ENCODE data around the gene RXFP1.

The RXFP1 gene

DNA sequence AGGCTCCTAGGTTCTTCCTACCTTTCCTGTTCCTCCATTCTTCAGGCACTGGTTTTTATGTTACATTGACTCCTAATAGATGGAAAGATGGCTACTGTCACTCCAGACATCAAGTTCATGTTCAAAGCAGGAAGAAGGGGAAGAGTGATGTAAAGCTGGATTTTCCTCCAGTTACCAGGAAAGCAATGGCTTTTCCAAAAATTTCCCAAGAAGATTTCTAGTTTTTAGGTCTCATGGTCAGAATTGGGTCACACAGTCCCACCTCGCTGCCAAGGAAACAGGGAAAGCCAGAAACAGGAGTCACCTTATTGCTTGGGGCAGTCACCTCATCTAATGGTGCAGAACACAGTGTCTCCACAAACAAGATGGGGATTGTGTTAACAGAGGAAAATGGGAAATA is 21.5 kb downstream of the RXFP1 start:
- DNase-seq, result no peak

DNA sequence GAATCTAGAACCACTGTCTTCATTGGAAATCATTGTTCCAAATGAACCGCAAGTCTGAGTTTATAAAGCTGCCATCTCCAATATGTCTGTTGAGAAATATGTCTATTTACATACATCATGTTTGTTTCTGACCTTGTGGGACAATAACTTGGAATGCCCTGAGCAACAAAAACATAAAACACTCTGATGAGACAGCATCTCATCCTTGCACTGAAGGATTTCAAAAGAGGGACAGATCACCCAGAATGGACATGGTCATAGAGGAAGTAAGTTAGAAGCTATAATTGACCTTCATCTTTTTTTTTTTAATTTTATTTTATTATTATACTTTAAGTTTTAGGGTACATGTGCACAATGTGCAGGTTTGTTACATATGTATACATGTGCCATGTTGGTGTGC is 22.5 kb downstream of the RXFP1 start:
- no peak for DNase-seq

DNA sequence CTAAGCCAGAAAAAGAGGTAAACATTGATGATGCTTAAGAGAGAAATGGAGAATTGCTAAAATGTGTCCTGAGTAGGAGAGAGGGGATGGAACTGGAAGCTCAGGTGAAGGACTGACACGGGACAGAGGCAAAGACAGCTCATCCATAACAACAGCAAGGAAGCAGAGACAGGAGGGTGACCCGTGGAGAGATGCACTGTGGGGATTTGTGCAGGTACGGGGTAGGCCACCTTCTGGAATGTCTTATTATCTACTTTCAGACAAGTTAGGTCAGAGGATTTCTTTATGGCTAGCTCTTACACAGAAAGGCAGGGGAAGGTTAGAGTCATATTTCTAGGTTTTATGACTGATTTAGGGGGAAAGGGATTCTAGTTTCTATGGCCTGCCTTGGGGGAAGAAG is 31.7 kb downstream of the RXFP1 start:
- no peak for DNase-seq

DNA sequence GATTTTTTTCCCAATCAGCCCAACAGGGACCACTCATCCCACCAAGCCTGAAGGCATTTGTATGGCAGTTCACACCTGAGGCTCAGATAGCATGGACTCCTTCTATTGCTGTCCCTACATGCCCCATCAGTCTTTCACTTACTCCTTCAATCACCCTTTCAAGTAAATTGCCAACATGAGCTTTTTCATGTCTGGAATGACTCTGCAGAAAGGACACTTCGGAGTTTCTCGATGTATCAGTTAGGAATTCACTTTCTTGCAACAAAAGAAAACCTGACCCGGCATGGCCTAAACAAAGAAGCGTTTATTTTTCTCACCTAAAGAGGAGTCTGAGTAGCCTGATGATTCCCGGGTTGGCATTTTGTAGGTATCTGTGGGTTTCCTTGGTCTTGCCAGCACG is 38.6 kb downstream of the RXFP1 start:
- no peak for DNase-seq

DNA sequence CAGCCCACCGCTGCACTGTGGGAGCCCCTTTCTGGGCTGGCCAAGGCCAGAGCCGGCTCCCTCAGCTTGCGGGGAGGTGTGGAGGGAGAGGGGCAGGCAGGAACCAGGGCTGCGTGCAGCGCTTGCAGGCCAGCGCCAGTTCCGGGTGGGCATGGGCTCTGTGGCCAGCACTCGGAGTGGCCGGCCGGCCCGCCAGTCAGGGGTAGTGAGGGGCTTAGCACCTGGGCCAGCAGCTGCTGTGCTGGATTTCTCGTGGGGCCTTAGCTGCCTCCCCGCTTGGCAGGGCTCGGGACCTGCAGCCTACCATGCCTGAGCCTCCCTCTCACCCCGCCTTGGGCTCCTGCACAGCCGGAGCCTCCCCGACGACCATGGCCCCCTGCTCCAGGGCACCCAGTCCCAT is 45.2 kb downstream of the RXFP1 start:
- DNase-seq, result no peak

DNA sequence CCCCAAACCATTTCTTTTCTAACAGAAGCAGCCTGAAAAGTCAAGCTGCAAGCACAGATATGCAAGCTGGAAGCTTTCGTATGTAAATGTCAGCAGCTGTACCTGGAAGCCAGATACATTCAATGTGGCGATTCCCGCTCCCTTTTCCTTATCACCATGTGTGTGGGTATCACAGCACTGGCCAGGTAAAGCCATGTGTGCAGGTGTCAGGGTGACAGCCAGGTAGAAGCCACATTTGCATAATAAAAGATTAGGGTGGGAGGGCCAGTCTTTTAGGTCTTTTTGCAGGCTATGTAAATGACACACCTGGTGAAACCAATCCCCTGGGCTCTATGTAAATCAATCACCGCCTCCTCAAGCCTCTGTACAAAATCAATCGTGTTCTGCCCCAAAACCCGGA is 50.1 kb downstream of the RXFP1 start:
- DNase-seq, result no peak

DNA sequence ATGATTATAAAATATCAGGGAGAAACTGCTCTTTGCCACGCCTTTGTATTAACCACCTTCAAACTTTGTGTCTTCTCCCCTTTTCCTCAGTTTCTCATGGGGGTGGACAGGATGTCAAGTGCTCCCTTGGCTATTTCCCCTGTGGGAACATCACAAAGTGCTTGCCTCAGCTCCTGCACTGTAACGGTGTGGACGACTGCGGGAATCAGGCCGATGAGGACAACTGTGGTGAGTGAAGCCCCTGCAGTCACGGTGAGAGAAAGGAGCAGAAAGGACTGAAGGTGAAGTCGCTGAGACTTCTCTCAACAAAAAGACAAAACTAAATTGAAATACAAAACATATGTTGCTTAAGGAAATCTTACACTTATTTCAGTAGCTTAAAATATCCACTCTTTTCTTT is 50.9 kb downstream of the RXFP1 start:
- DNase-seq, result no peak

DNA sequence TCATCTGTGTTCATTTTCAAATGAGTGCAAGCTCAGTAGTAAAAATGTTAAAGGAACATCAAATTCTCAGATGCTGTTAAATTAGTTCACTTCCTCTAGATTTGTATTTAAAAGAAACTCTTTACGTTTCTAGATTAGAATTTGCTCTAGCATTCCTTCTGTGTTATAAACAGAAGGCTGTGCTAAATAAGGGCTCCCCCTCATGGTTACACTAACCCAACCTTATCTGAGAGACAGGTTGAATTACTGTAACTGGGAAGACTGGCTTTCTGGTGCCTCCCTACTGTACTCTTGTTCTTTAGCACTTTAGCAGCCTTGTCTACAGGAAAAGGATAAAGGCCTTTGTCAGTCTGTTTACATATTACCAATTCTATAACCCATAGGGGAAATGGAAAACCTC is 56.8 kb downstream of the RXFP1 start:
- no peak for DNase-seq

DNA sequence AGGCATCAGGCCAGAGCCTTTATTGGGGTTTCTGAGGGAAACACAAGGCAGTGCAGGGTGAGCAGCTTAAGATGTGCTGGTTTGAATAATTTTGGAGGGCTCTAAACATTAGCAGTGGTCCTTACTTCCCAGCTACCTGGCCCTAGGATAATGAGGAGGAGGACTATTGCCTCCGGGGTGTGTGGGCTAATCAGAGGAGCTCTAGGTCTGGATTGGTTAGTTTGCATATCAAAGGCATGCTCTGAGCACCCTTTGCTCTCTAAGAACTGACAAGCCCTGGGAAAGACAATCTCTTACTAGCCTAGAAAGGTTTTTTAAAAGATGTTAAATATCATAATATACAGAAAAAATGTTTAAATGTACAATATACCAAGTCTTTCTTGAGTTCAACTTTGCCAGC is 58.4 kb downstream of the RXFP1 start:
- no peak for DNase-seq

DNA sequence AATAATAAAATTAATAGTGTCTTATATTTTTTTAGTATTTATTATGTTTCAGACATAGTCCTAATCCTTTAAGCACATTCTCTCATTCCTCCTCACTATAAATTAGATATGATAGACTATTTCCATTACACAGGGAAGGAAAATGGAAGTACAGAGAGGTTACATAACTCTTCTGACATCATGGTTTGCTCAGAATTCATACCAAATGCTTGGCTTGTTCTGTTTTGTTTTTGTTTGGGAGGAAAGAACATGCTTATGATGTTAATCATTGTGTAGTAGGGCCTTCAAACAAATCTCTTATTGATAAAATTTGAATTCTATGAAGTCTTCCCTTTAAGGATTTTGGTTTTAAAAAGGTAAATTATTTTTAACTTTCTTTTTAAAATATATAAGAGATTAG is 59.5 kb downstream of the RXFP1 start:
- no peak for DNase-seq

DNA sequence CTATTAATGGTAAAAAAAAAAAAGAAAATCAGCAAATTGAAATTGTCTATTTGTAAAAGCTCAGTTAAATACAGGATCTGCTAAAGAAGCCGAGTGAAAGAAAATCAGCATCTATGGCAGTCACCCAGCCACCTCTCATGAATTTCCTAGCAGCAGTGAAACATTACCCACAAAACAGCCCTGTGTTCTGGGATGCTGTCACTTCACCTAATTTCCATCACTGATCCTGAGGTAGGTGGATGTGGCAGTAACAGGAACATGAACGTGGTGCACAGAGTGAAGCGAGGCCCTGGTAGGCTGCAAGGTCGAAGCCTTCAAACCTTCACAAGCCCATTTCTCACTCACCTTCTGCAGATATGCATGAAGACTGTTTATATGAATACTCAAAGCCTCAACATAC is 65.2 kb downstream of the RXFP1 start:
- no peak for DNase-seq

DNA sequence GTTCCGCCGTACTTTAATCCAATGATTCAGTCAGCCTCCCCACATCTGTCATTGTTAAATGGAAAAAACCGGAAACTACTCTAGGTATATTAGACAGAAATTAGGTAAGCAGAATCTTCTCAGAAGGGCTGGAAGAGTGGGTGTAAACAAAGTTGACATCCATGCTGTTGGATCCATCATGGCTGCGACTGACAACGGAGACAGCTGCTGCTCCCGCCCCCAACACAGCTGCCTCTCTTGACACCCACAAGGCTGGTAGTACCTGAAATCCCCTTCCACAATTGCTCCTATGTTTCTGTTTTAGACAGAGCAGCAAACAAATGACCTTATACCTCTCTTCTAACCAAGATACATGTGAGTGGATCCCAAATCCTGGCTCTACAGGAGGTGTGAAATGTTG is 66.6 kb downstream of the RXFP1 start:
- no peak for DNase-seq

DNA sequence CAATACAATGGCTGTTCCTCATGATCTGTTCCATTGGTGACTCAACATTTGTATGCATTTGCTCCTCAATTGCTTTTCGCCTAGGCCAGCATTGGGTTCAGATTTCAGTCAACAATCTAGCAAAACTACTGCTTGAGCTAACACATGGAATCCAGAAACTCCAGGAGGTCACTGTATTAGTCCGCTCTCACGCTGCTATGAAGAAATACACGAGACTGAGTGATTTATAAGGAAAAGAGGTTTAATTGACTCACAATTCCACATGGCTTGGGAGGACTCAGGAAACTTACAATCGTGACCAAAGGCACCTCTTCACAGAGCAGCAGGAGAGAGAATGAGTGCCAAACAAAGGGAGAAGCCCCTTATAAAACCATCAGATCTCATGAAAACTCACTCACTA is 67.1 kb downstream of the RXFP1 start:
- DNase-seq, result no peak

DNA sequence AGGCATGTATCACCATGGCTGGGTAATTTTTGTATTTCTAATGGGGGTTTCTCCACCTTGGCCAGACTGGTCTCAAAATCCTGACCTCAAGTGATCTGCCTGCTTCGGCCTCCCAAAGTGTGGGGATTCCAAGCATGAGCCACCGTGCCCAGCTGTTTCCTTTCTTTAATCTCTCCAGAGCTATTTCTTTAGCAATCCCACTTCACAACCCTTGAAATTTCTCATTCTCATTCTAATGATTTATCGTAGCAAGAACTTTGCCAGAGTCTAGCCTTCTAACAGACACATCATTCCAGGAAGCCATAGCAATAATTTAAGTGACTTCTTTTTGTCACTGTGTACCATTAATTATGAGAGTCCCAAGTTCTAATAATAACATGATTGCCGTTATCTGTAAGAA is 68.6 kb downstream of the RXFP1 start:
- no peak for DNase-seq

DNA sequence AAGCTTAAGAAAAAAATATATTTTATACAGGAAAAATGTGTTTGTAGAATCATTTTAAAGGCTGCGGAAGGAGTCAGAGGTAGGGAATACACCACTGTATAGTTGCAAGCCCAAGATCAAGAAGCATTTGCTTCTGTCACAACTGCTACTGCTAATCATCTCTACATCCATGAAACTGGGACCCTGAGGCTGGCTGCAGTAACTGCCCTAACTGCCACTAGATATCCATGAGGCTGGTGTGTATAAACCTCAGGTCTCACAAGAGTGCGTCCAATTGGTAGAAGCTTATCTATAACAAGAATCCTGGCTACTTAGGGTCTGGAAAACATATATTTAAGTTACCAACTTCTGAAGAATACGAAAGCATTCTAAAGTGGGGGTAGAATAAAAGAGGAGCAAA is 69.1 kb downstream of the RXFP1 start:
- no peak for DNase-seq

DNA sequence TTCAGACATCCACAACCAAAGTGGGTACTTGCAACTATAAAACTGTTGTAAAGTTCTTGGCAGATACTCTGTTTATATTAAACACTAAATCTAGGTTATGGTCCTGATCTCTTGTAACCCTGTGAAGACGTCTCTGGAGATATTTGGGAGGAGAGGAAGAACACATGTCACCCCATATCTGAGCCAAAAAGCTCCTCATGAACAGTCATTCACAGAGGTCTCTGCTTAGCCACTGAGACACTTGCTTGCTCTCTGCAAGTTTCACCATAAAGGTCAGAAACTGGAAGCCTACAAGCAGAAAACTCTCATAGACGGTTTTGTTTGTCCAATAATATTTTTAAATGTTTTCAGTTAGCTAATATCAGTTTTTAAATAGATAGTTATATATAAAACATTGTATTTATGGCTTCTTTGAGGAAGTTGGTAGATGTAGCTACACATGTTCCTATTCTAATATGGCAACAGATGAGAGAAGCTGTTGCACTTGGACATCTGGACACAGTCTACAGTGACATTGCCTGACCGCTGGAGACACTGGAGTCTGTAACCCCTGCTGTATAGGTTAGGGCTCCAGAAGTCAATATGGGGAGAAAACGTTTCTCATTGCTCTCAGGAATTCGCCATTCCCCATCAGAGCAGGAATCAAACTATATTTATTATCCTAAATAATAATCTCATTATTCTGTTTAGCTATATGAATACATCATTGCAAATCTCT is 76.4 kb downstream of the RXFP1 start:
- DNase-seq, result no peak

DNA sequence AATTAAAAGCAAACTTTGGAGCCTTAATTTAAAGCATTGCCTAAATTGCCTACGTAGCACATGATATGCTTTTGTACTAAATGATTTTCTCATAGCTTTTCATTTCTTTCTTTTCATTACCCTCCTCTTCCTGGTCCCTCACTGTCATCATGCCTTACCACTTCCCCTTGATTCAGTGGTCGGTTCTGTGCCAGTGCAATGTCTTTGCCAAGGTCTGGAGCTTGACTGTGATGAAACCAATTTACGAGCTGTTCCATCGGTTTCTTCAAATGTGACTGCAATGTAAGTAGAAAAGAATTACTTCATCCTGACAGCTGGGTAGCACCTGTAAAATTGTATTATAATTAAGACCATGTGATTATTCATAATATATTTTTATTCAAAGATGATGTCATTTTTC is 77.5 kb downstream of the RXFP1 start:
- DNase-seq, result no peak

DNA sequence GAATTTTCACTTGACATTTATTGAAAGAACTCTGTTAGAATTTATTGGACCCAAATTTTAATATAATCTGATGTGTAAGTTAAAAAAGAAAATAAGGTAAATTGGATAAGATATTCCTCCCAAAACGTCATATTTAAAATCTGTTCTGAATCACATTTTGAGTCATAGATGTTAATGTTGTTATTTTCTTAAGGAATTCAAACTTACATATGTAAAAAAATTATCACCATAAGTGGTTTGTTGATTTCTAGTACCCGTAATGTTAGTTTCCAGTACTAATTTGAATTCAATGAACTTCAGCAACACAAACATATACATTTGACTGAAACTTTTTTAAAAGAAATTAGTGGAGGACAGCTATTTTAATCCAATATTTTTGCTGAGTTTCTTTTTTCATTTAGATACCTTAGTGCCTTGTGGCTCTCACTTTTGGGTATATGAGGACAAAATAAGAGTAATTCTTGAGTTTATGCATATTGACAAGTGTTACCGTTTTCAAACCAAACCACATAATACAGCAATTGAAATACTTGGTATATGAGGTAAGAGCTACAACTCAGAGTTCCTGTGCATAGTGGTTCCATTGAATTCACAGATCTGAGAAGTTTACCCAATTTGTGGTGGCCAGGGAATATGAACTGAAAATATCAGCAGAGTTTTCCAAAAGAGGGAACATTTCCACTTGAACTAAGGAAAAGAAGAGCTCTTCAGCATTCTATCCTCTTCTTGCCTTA is 78.2 kb downstream of the RXFP1 start:
- no peak for DNase-seq

DNA sequence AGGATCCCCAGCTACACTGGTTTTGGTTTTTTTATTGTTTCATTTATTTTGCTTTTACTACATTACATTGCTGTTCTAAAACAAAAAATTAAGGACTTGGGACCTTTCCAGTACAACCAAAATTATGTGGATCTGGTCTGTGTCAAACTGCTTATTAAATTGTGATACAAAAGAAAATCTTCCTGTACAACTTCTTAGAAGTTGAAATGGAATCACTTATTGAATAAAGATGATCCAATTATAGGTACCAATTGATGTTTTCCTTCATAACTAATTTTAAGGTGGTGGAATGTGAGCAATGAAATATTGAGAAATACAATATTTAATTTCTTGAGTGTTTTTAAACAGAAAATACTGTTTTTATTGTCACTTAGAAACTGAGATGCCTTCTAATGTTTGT is 82.7 kb downstream of the RXFP1 start:
- DNase-seq, result no peak

DNA sequence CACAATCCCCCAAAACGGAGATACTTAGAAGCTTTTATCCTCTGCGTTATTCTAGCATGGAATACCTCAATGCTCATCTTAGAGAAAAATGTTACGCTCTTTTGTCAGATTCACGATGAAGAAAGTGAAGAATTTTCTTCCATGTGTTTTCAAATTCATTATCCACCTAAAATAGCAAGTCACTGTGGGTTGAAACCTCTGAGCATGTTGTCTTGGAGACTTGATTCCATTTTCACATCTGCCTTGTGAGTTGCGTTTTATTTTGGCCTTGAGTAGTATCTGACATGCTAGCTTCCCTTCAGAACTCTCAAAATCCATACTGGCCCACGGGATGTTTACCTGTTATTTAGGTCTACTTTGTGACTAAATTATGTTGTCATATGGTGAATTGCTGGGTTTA is 83.7 kb downstream of the RXFP1 start:
- no peak for DNase-seq

DNA sequence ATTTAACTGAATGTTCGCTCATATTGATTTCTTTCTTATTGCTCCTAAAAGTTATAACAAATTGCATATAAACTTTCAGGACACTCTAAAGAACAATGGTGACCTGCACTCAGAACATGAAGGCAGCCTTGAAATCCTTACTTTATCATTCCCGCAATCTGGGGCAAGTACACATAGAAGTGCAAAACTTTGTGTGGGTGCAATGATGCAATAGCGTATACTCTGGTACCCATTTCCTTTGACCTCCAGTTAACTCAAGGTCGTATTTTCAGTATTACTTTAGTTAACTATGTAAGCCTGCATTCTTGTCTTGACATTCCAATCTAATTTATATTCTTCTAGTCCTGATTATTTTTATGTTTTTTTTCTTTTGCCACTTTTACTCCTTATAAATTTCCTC is 85.3 kb downstream of the RXFP1 start:
- no peak for DNase-seq

DNA sequence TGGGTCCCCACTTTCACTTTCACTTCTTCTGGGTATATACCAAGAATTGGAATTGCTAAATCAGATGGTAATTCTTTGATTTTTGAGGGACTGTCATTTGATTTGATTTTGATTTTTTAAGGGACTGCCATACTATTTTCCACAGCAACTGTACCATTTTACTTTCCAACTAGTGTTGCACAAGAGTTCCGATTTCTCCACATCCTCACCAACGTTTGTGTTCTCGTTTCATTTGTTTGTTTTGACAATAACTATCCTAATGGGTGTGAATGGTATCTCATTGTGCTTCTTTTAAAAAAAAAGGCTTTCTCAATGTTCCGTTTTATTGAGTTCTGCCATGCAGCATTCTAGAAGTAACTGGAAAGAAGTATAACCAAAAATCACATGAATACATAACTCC is 87.4 kb downstream of the RXFP1 start:
- no peak for DNase-seq

DNA sequence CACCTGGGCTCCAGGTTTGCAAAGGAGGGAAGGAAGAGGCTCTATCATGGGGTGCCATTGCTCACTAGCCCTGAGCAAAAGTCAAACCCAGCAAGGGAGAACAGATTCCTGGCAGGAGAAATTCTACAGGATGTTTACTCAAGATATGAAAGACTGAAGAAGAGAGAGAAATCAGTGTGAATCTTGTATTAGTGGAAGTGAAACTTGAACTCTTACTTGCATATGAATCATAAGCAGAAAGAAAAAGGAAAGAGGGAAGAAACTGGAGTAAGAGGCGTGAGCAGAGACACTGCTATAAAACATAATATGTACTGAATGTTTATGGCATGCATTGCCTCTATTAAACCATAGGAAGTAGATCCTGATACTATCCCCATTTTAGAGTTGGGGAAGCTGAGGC is 89.1 kb downstream of the RXFP1 start:
- DNase-seq, result no peak

DNA sequence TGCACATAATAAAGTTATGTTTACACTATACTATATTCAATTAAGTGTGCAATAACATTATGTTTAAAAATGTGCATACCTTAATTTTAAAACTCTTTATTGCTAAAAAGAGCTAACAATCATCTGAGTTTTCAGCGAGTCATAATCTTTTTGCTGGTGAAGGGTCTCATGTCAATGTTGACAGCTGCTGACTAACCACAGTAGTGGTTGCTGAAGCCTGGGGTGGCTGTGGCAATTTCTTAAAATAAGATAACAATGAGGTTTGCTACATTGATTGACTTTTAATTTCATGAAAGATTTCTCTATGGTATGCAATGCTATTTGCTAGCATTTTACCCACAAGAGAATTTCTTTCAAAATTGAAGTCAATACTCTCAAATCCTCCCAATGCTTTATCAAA is 91.4 kb downstream of the RXFP1 start:
- DNase-seq, result no peak

DNA sequence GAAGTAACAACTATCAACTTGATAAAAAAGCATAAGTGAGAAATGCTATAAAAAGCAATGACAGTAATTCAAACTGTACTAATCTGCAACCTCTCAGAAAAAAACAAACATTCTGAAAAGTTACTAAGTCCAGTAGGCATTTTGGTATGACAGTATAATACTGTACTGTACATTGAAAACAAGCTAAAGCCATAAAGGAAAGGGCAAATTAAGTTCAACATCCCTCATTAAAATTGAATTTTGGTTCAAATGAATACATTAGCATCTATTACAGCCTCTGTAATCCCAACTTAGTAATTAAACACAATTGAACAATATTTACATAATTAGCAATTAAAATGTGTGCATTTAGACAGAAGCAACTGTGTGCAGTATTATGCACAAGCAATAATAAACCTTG is 96.3 kb downstream of the RXFP1 start:
- no peak for DNase-seq

Measured in NCI-H524 treated with DMSO at 0.1 percent for 48 hours (cell line).